GM23338 (cell line): ENCODE measurements around the gene TMEM30A. TPM values are rescaled to one million over a fixed set of nuclear protein-coding genes. Genes with fewer than 3 reads are reported as not detected.

Experiments used
- ATAC-seq: fragments of 200-7000 bp; cut with Tn5 transposase; 3 replicates; pipeline ENCODE4 v1.9.1; 2020
- DNase-seq: peaks from one replicate; pipeline ENCODE4 v3.0.0-alpha.2; 2015; ENCODE audit warnings: low spot score
- H2AFZ ChIP-seq: fragments of 200-600 bp; sonication (generic); 2 replicates; pipeline ENCODE4 v1.8.0; 2016; ENCODE audit warnings: antibody characterized with exemption, mild to moderate bottlenecking, moderate library complexity
- H3F3A ChIP-seq: fragments of 200-600 bp; sonication (generic); replicated peaks from 2 replicates; pipeline ENCODE4 v1.8.0; 2017; ENCODE audit warnings: antibody characterized with exemption, mixed run types, low read depth
- H3K27ac ChIP-seq: fragments of 200-600 bp; sonication (generic); 2 replicates; pipeline ENCODE4 v1.6.1; 2016; ENCODE audit warnings: low read depth
- H3K27me3 ChIP-seq: fragments of 200-600 bp; sonication (generic); 2 replicates; pipeline ENCODE4 v1.8.0; 2016; ENCODE audit warnings: mild to moderate bottlenecking, mixed run types, moderate library complexity; ENCODE audit not compliant: insufficient read depth
- H3K36me3 ChIP-seq: fragments of 200-600 bp; sonication (generic); 2 replicates; pipeline ENCODE4 v1.8.0; 2016; ENCODE audit warnings: mild to moderate bottlenecking; ENCODE audit not compliant: insufficient read depth
- H3K4me1 ChIP-seq: fragments of 200-600 bp; sonication (generic); 2 replicates; pipeline ENCODE4 v1.8.0; 2016; ENCODE audit warnings: mild to moderate bottlenecking, moderate library complexity; ENCODE audit not compliant: insufficient read depth
- H3K4me2 ChIP-seq: fragments of 200-600 bp; sonication (generic); 2 replicates; pipeline ENCODE4 v1.7.1; 2017; ENCODE audit warnings: mixed run types
- H3K4me3 ChIP-seq: fragments of 200-600 bp; sonication (generic); 2 replicates; pipeline ENCODE4 v1.6.1; 2016; ENCODE audit warnings: mixed run types
- H3K79me2 ChIP-seq: fragments of 200-600 bp; sonication (generic); replicated peaks from 2 replicates; pipeline ENCODE4 v1.8.0; 2017; ENCODE audit warnings: mild to moderate bottlenecking; ENCODE audit not compliant: insufficient read depth
- H3K9me2 ChIP-seq: fragments of 200-600 bp; sonication (generic); 2 replicates; pipeline ENCODE4 v1.8.0; 2017; ENCODE audit not compliant: insufficient read depth
- H4K20me1 ChIP-seq: fragments of 200-600 bp; sonication (generic); replicated peaks from 2 replicates; pipeline ENCODE4 v1.8.0; 2017; ENCODE audit warnings: mild to moderate bottlenecking; ENCODE audit not compliant: insufficient read depth
- H3K27ac Mint-ChIP-seq: 2 replicates; pipeline ENCODE4 v1.8.0; 2020; ENCODE audit warnings: inconsistent platforms, mild to moderate bottlenecking, moderate library complexity, mixed read lengths
- H3K27me3 Mint-ChIP-seq: 3 replicates; pipeline ENCODE4 v1.8.0; 2022; ENCODE audit warnings: low read depth, mild to moderate bottlenecking, moderate library complexity, mixed read lengths, inconsistent platforms; ENCODE audit not compliant: insufficient read depth, poor library complexity
- H3K36me3 Mint-ChIP-seq: 3 replicates; pipeline ENCODE4 v1.8.0; 2021; ENCODE audit warnings: low read depth, mild to moderate bottlenecking, inconsistent platforms, moderate library complexity, mixed read lengths
- H3K4me1 Mint-ChIP-seq: 3 replicates; pipeline ENCODE4 v1.8.0; 2020; ENCODE audit warnings: mild to moderate bottlenecking, inconsistent platforms, mixed read lengths
- H3K4me3 Mint-ChIP-seq: 3 replicates; pipeline ENCODE4 v1.8.0; 2021; ENCODE audit warnings: moderate library complexity, mild to moderate bottlenecking, inconsistent platforms, mixed read lengths
- H3K9me3 Mint-ChIP-seq: 3 replicates; pipeline ENCODE4 v1.8.0; 2020; ENCODE audit warnings: moderate library complexity, mild to moderate bottlenecking, inconsistent platforms, mixed read lengths
- CREB1 ChIP-seq: fragments of 250-450 bp; sonication (Bioruptor Pico); IDR thresholded peaks from 2 replicates; pipeline ENCODE4 v1.5.0; 2020; ENCODE audit warnings: low read depth, mild to moderate bottlenecking, moderate library complexity
- CTCF ChIP-seq, 2 experiments: fragments of 200-600 bp in 1 of 2; sonication (generic) in 1 of 2; conservative IDR thresholded peaks; 2 replicates each; pipeline versions ENCODE4 v1.5.1 to v1.6.1; 2016 to 2017; ENCODE audit warnings: antibody characterized with exemption in 2 of 2, low read depth in 2 of 2, mild to moderate bottlenecking in 2 of 2, moderate library complexity in 1 of 2
- ETS1 ChIP-seq: IDR thresholded peaks from 2 replicates; pipeline ENCODE4 v1.6.1; 2016; ENCODE audit warnings: antibody characterized with exemption
- EZH2 ChIP-seq: fragments of 200-600 bp; sonication (generic); IDR thresholded peaks from one replicate; pipeline ENCODE4 v1.8.0; 2017; ENCODE audit warnings: antibody characterized with exemption, mild to moderate bottlenecking, low read depth; ENCODE audit not compliant: unreplicated experiment
- EZH2phosphoT487 ChIP-seq: fragments of 200-600 bp; sonication (generic); IDR thresholded peaks from one replicate; pipeline ENCODE4 v1.8.1; 2018; ENCODE audit warnings: antibody characterized with exemption; ENCODE audit not compliant: unreplicated experiment
- JUNB ChIP-seq: IDR thresholded peaks from one replicate; pipeline ENCODE4 v1.6.1; 2016; ENCODE audit warnings: antibody characterized with exemption; ENCODE audit not compliant: unreplicated experiment
- NANOG ChIP-seq: IDR thresholded peaks from 2 replicates; pipeline ENCODE4 v1.6.1; 2016; ENCODE audit warnings: antibody characterized with exemption, borderline replicate concordance
- POLR2AphosphoS5 ChIP-seq: IDR thresholded peaks from 2 replicates; pipeline ENCODE4 v1.6.1; 2016; ENCODE audit warnings: antibody characterized with exemption, low read depth
- REST ChIP-seq: IDR thresholded peaks from one replicate; pipeline ENCODE4 v1.6.1; 2018; ENCODE audit warnings: antibody characterized with exemption; ENCODE audit not compliant: unreplicated experiment
- STAT1 ChIP-seq: IDR thresholded peaks from one replicate; pipeline ENCODE4 v1.6.1; 2016; ENCODE audit warnings: antibody characterized with exemption; ENCODE audit not compliant: unreplicated experiment
- ZNF114 ChIP-seq: fragments of 250-450 bp; sonication (Bioruptor Pico); IDR thresholded peaks from 2 replicates; pipeline ENCODE4 v1.5.0; 2020; ENCODE audit warnings: mild to moderate bottlenecking, moderate library complexity
- ZNF331 ChIP-seq: fragments of 250-450 bp; sonication (Bioruptor Pico); IDR thresholded peaks from 2 replicates; pipeline ENCODE4 v1.5.0; 2020; ENCODE audit warnings: low read depth, mild to moderate bottlenecking, moderate library complexity
- ZNF462 ChIP-seq: fragments of 250-450 bp; sonication (Bioruptor Pico); IDR thresholded peaks from 2 replicates; pipeline ENCODE4 v1.5.0; 2020; ENCODE audit warnings: mild to moderate bottlenecking, moderate library complexity
- polyA plus RNA-seq: library from polyadenylated mRNA; unstranded; fragments of >200 nt; fragmentation: Nextera tagmentation; extraction: Ambion mirVana; gene quantifications from 2 replicates; pipeline ENCODE4 v1.2.1, GENCODE V29; 2016
- total RNA-seq: library from RNA; depleted of rRNA; stranded (reverse); fragments of >200 nt; shearing (Covaris generic); gene quantifications from 2 replicates; pipeline ENCODE4 v1.2.3, GENCODE V29; 2014

Gene TMEM30A
- total and polyA plus RNA-seq, 2 experiments from 2014 or later, result 61.7 to 99.9 TPM

- Histone ChIP-seq H3K4me1 (peaks cover 7% of the 10 kb centered on the region; the same call in 1 of the 2 replicates), H3F3A (no peaks in the 10 kb centered on the region), H3K4me3 (no peak overlapping the region), H3K27ac (peak overlapping the region; percentile 60; the same call in 1 of the 2 replicates), H3K36me3 (peaks cover 6% of the 10 kb centered on the region; the same call in 1 of the 2 replicates), H3K9me2 (no peaks in the 10 kb centered on the region), H2AFZ (no peak overlapping the region), H3K79me2 (no peaks in the 10 kb centered on the region), H4K20me1 (no peaks in the 10 kb centered on the region), H3K4me2 (no peak overlapping the region), H3K27me3 (no peaks in the 10 kb centered on the region)
- H3K4me3 Mint-ChIP-seq, result no peak overlapping the region
- peaks cover 12% of the 10 kb centered on the region; the same call in 2 of the 3 replicates for H3K36me3 Mint-ChIP-seq
- H3K27me3 Mint-ChIP-seq, result no peaks in the 10 kb centered on the region
- no peak for DNase-seq
- TF ChIP-seq JUNB, result no peak
- TF ChIP-seq CTCF (conservative IDR thresholded peaks at IDR 0.05; ENCODE audit: low read depth in 2 of 2), result no peak
- TF ChIP-seq EZH2phosphoT487, result no peak
- no peak for TF ChIP-seq EZH2
- no peak for TF ChIP-seq STAT1
- no peak for TF ChIP-seq NANOG
- no peak for TF ChIP-seq POLR2AphosphoS5
- TF ChIP-seq ZNF331 (CRISPR knock-in tag), result no peak
- TF ChIP-seq ZNF114 (CRISPR knock-in tag), result no peak
- no peak for TF ChIP-seq REST
- TF ChIP-seq ETS1, result no peak
- TF ChIP-seq CREB1 (CRISPR knock-in tag), result no peak
- TF ChIP-seq ZNF462, result no peak
- no peak for ATAC-seq
- no peaks in the 10 kb centered on the region for H3K9me3 Mint-ChIP-seq
- no peak overlapping the region for H3K27ac Mint-ChIP-seq
- no peaks in the 10 kb centered on the region; the same call in 2 of the 3 replicates for H3K4me1 Mint-ChIP-seq
Measured at GRCh38 chr6:75257343-75258087, 27.1 kb downstream of the TMEM30A start.
